ENCODE data around the gene CTAG2. TPM values are rescaled to one million over a fixed set of nuclear protein-coding genes. Genes with fewer than 3 reads are reported as not detected.
"Not testable (repeated sequence)": the region's sequence is repeated elsewhere in the genome, so short reads cannot be mapped to it uniquely, and the experiment has no call there.

Gene CTAG2
- total RNA-seq: 10 to 100 TPM; 17.1 to 21.0 TPM

DNA sequence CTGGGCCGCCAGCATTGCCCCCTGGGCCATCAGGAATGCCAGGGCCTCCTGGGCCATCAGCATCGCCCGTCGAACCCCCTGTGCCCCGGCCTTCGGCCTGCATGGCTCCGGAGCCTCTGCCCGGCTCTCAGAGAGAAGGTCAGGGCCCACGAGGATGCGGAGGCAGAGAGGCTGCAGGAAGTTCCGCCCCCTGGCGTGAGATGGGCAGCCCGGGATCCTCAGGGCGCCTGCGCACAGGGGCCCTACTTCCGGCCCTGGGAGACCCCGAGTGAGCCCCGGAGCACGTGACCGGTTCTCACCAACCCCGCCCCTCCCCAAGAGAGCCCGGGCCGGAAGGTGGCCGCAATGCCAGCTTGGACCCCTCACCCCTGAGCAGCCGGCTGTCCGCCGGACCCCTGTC lies at the start of gene CTAG2:
TSS of gene CTAG2 (minus strand) at position 167 of the 400 bp plus-strand sequence. CDS start at position 103, 64 bp downstream.
- H3K4me3 Mint-ChIP-seq; H3K4me1 Mint-ChIP-seq; POLR2A ChIA-PET; H3K9me3 Mint-ChIP-seq; H3K27ac Mint-ChIP-seq; H3K27me3 Mint-ChIP-seq; DNase-seq; ATAC-seq (ENCODE audit: low read depth); H3K36me3 Mint-ChIP-seq: not testable (repeated sequence)

DNA sequence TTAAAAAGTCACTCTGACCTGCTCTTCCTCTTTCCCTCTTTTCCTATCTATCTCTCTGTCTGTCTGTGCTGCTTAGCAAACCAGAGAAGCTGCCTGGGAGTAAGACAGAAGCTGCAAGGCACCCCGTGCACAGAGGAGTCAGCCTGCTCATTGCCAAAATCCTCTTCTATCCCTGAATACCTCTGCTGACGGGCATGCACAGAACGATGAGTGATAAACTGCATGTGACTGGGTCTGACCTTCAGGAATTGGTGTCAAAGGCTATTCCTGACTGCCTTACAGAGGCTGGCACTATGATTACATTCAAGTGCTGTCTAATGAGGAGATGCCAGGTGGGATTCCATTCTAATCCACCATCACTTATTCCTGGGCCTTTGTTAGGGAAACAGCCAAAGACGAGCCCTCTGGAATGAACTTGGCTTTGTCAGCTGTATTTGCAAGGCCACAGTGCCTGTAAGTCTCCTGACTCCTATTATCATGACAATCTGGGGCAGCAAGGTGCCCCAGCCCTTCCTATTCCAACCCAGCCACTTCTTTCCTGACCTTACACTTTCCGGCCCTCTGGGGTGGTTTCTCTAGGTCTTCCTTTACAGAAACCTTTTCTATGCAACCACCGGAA lies 45.4 kb upstream of the CTAG2 start:
- H3K4me1 Mint-ChIP-seq: peaks cover 2% of the 10 kb centered on the region
- DNase-seq (no peak), ATAC-seq (ENCODE audit: low read depth) (no peak)
- H3K4me3 Mint-ChIP-seq: no peak overlapping the region
- H3K27ac Mint-ChIP-seq: no peak overlapping the region
- no peaks in the 10 kb centered on the region for H3K9me3 Mint-ChIP-seq
- peaks cover 28% of the 10 kb centered on the region for H3K36me3 Mint-ChIP-seq
- H3K27me3 Mint-ChIP-seq: no peaks in the 10 kb centered on the region
- POLR2A ChIA-PET: no interaction called here

DNA sequence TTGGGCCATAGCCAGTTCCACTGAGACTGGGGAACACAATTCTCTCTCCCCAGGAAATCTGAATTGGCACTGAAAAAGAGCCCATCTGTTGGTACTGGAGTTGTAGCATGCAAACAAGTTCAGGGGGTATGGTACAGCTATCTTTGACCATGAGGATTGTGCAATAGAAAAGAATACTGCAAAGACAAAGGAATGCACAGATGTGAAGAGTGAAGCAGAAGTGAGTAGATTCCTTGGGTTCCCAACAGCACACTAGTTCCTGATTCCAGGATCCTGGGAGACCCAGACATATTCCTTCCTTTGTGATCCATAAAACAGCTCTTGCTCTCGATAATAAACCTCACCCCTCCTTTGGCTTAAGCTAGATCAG lies 43.3 kb upstream of the CTAG2 start:
- no peak overlapping the region for H3K4me3 Mint-ChIP-seq
- no peaks in the 10 kb centered on the region for H3K27me3 Mint-ChIP-seq
- no peak overlapping the region for H3K27ac Mint-ChIP-seq
- H3K36me3 Mint-ChIP-seq: peaks cover 29% of the 10 kb centered on the region
- no peaks in the 10 kb centered on the region for H3K9me3 Mint-ChIP-seq
- ATAC-seq (ENCODE audit: low read depth): no peak
- peaks cover 9% of the 10 kb centered on the region for H3K4me1 Mint-ChIP-seq
- POLR2A ChIA-PET: interaction anchor here (0.7 kb wide), 1 partner anchor 42 kb away, joined by 6 read pairs; no protein-coding TSS in a partner anchor
- no peak for DNase-seq

DNA sequence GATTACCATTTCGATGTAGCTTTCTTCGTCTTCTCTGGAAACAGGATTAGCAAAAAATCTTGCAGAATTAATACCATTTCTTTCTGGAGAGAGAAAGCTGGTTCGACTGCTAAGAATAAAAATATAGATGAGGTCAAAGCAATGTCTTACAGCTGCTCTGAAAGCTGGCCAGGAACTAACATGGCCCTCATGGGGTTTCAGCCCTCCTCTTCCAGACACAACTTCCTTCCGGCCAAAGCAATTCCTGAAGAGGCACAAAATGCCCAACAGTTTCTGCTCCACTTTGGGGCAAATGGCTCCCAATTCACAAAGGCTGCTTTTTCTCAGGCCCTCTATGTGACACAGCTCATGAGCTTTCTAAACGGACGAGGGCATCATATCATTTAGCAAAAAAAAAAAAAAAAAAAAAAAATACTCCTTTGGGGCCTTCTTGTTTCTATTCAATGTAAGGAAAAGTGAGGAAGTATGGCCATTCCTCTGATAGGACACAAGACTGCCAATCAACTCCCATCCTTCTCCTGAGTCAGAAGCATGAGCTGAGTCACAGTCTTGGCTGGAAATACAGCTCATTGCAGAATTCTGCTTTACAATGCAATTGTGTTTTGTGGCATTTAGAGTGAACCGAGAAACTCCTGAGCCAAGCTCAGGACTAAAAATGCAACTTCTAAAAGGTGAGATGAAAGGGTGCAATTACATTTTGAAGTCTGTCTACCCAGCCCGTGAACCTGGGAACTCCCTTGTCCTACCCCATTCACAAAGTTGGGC lies 42.7 kb upstream of the CTAG2 start:
- no peaks in the 10 kb centered on the region for H3K9me3 Mint-ChIP-seq
- H3K27me3 Mint-ChIP-seq: no peaks in the 10 kb centered on the region
- H3K4me1 Mint-ChIP-seq: peaks cover 9% of the 10 kb centered on the region
- peaks cover 32% of the 10 kb centered on the region for H3K36me3 Mint-ChIP-seq
- H3K4me3 Mint-ChIP-seq: no peak overlapping the region
- ATAC-seq (ENCODE audit: low read depth): no peak
- DNase-seq: no peak
- POLR2A ChIA-PET: interaction anchor here (0.7 kb wide), 1 partner anchor 41 kb away, joined by 6 read pairs; no protein-coding TSS in a partner anchor
- H3K27ac Mint-ChIP-seq: no peak overlapping the region

DNA sequence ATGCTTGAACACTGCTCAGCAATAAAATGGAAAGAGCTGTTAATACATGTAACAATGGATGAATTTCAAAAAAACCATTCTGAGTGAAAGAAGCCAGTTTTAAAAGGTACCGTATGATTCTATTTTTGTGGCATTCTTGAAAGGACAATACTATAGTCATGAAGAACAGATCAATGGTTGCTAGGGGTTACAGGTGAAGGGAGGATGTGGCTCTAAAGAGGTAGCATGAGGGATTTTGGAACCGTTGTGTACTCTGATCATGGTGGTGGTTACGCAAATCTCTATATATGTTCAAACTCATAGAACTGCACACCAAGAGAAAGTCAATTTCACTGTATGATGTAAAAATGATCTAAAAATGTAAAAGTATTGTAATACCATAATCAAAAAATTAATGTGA lies 40.0 kb upstream of the CTAG2 start:
- Mint-ChIP-seq H3K4me1 (peaks cover 9% of the 10 kb centered on the region), H3K36me3 (peaks cover 31% of the 10 kb centered on the region), H3K4me3 (no peak overlapping the region), H3K27me3 (no peaks in the 10 kb centered on the region), H3K9me3 (no peaks in the 10 kb centered on the region), H3K27ac (no peak overlapping the region)
- DNase-seq: no peak
- POLR2A ChIA-PET: no interaction called here
- ATAC-seq (ENCODE audit: low read depth): no peak

DNA sequence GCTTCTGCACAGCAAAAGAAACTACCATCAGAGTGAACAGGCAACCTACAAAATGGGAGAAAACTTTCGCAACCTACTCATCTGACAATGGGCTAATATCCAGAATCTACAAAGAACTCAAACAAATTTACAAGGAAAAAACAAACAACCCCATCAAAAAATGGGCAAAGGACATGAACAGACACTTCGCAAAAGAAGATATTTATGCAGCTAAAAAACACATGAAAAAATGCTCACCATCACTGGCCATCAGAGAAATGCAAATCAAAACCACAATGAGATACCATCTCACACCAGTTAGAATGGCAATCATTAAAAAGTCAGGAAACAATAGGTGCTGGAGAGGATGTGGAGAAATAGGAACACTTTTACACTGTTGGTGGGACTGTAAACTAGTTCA lies 37.1 kb upstream of the CTAG2 start:
- H3K27ac Mint-ChIP-seq; H3K27me3 Mint-ChIP-seq; POLR2A ChIA-PET; H3K9me3 Mint-ChIP-seq; H3K4me1 Mint-ChIP-seq; ATAC-seq (ENCODE audit: low read depth); H3K4me3 Mint-ChIP-seq; DNase-seq: not testable (repeated sequence)
- peaks cover 28% of the 10 kb centered on the region for H3K36me3 Mint-ChIP-seq

DNA sequence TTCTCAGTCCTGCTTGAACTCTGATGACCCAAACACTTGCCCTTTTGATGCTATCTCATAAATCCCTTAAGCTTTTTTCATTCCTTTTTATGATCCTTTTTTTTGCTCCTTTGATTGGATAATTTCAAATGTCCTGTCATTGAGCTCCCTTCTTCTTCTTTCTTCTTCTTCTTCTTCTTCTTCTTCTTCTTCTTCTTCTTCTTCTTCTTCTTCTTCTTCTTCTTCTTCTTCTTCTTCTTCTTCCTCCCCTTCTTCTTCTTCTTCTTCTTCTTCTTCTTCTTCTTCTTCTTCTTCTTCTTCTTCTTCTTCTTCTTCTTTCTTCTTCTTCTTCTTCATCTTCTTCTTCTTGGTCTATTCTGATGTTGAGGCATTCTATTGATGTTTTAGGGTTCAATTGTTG lies 18.7 kb upstream of the CTAG2 start:
- H3K27ac Mint-ChIP-seq; H3K27me3 Mint-ChIP-seq; H3K4me3 Mint-ChIP-seq; H3K36me3 Mint-ChIP-seq; H3K4me1 Mint-ChIP-seq; DNase-seq; ATAC-seq (ENCODE audit: low read depth); POLR2A ChIA-PET: not testable (repeated sequence)
- H3K9me3 Mint-ChIP-seq: peaks cover 11% of the 10 kb centered on the region

DNA sequence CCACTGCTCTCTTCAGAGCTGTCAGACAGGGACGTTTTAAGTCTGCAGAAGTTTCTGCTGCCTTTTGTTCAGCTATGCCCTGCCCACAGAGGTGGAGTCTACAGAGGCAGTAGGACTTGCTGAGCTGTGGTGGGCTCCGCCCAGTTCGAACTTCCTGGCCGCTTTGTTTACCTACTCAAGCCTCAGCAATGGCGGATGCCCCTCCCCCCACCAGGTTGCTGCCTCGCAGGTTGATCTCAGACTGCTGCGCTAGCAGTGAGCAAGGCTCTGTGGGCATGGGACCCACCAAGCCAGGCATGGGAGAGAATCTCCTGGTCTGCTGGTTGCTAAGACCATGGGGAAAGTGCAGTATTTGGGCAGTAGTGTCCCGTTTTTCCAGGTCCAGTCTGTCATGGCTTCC lies 17.5 kb upstream of the CTAG2 start:
- H3K27ac Mint-ChIP-seq; ATAC-seq (ENCODE audit: low read depth); H3K4me1 Mint-ChIP-seq; DNase-seq; H3K4me3 Mint-ChIP-seq; H3K27me3 Mint-ChIP-seq; H3K36me3 Mint-ChIP-seq; POLR2A ChIA-PET: not testable (repeated sequence)
- peaks cover 11% of the 10 kb centered on the region for H3K9me3 Mint-ChIP-seq

DNA sequence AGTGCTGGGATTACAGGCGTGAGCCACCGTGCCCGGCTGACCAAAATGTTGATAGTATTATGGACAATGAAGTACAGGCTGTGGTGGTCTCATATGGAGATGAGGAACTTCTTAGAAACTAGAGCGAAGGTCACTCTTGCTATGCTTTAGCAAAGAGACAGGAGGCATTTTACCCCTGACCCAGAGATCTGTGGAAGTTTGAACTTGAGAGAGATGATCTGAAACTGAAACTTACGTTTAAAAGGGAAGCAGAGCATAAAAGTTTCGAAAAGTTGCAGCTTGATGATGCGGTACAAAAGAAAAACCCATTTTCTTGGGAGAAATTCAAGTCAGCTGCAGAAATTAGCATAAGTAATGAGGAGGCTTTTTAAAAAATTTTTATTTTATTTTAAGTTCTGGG lies 8.5 kb upstream of the CTAG2 start:
- DNase-seq: no peak
- POLR2A ChIA-PET: no interaction called here
- Mint-ChIP-seq H3K36me3 (no peaks in the 10 kb centered on the region), H3K4me3 (no peak overlapping the region), H3K27ac (no peak overlapping the region), H3K27me3 (peaks cover 7% of the 10 kb centered on the region), H3K9me3 (peaks cover 4% of the 10 kb centered on the region), H3K4me1 (peaks cover 6% of the 10 kb centered on the region)
- ATAC-seq (ENCODE audit: low read depth): no peak

DNA sequence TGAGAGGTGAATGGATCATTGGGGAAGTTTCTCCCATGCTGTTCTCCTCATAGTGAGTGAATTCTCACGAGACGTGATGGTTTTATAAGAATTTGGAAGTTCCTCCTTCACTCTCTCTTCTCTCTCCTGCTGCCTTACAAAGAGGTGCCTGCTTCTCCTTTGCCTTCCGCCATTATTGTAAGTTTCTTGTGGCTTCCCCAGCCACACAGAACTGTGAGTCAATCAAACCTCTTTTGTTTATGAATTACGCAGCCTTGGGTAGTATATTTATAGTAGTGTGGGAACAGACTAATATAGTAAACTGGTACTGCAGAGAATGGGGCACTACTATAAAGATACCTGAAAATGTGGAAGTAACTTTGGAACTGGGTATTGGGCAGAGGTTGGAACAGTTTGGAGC lies 7.8 kb upstream of the CTAG2 start:
- H3K4me1 Mint-ChIP-seq: peaks cover 6% of the 10 kb centered on the region
- DNase-seq (no peak), ATAC-seq (ENCODE audit: low read depth) (no peak)
- peaks cover 4% of the 10 kb centered on the region for H3K9me3 Mint-ChIP-seq
- H3K27me3 Mint-ChIP-seq: peaks cover 7% of the 10 kb centered on the region
- H3K27ac Mint-ChIP-seq: no peak overlapping the region
- POLR2A ChIA-PET: no interaction called here
- H3K4me3 Mint-ChIP-seq: no peak overlapping the region
- H3K36me3 Mint-ChIP-seq: no peaks in the 10 kb centered on the region

DNA sequence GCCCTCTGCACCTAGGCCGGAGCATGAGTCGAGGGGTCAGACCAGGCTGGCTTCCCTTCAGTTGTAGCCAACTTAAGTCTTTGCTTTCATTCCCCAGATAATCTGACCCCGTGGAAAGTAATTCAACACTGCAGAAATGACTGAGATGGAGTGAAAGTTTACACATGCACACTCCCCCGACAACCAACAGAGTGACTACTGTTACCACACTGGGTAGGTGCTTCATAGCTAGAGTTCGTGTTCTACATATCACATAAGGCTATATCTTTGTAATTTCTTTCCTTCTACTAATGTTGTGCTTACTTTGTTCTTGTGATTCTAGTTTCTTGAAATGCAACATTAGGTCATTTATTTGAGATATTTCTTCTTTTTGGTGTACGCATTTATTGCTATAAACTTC lies 7.2 kb upstream of the CTAG2 start:
- Mint-ChIP-seq H3K27me3 (peaks cover 7% of the 10 kb centered on the region), H3K9me3 (peaks cover 4% of the 10 kb centered on the region), H3K36me3 (no peaks in the 10 kb centered on the region), H3K4me3 (no peak overlapping the region), H3K27ac (no peak overlapping the region), H3K4me1 (peaks cover 2% of the 10 kb centered on the region)
- ATAC-seq (ENCODE audit: low read depth) (no peak), DNase-seq (no peak)
- POLR2A ChIA-PET: no interaction called here

DNA sequence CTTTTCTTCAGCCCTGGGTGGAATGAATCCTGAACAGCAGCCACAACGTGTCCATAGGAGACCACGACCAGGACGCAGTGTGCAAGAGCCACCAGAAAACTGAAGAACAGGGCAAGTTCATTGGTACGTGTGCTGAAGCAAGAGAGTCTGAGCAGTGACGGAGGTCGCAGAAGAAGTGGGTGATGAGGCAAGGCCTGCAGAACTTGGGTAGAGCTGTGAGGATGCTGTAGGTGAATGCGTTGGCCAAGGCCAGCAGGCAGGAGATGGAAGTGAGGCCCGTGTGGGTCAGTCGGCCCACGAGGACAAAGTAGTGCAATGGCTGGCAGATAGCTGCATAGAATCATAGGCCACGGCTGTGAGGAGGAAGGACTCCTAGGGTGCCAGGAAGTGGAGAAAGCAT lies 5.6 kb upstream of the CTAG2 start:
- no peak for ATAC-seq (ENCODE audit: low read depth)
- Mint-ChIP-seq H3K9me3 (peaks cover 4% of the 10 kb centered on the region), H3K36me3 (no peaks in the 10 kb centered on the region), H3K4me1 (peaks cover 2% of the 10 kb centered on the region), H3K27ac (no peak overlapping the region), H3K27me3 (peaks cover 2% of the 10 kb centered on the region), H3K4me3 (no peak overlapping the region)
- POLR2A ChIA-PET: no interaction called here
- DNase-seq: no peak

DNA sequence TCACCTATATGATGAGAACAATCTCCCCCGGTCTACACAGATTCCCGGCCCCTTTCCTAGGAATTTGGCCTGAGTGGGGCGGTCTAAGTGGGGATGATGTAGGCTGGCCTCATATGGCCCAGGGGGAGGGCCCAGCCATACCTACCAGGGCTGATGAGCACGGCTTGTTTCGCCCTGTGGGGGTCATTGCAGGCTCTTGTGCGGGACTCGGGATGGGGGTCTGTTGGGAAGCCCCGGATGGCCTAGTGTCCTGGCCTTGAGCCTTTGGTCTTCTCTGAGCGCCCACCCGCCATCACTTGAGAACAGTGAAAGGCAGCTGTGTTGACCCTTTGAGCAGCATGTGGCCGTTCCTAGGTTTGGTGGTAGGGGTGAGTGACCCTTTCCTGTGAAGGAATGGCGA lies 4.8 kb upstream of the CTAG2 start:
- POLR2A ChIA-PET: no interaction called here
- DNase-seq: no peak
- ATAC-seq (ENCODE audit: low read depth): no peak
- Mint-ChIP-seq H3K4me3 (no peak overlapping the region), H3K27ac (no peak overlapping the region), H3K36me3 (no peaks in the 10 kb centered on the region), H3K4me1 (no peaks in the 10 kb centered on the region), H3K27me3 (no peaks in the 10 kb centered on the region), H3K9me3 (peaks cover 4% of the 10 kb centered on the region)

DNA sequence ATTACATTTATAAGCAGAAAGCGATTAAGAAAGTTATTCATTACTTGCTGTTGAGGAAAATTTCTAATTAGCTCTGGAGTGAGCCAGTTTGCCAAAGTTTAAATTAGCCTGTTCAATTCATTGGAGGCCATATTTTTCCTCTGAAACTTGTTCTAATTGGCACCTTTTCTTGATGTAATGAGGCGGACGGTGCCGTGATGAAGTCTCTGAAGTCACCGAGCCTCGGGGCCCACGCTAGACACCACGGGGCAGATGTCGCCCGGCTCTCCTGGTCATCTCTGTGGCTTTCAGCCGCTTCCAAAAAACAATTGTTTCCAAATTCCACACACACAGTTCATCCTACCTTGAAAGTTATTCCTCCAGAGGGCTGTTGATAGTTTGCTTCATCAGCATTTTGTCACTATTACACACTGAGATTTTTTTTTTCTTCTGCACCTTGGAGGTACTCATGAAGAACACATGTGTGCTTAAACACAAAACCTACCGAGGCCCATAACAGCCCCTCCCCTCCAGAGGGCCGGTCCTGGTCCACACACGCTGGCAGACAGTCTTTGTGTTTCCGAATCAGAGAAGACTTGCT lies 3.9 kb upstream of the CTAG2 start:
- POLR2A ChIA-PET: no interaction called here
- no peak overlapping the region for H3K27ac Mint-ChIP-seq
- H3K36me3 Mint-ChIP-seq: no peaks in the 10 kb centered on the region
- H3K27me3 Mint-ChIP-seq: no peaks in the 10 kb centered on the region
- ATAC-seq (ENCODE audit: low read depth) (no peak), DNase-seq (no peak)
- peaks cover 4% of the 10 kb centered on the region for H3K9me3 Mint-ChIP-seq
- H3K4me3 Mint-ChIP-seq: no peak overlapping the region
- H3K4me1 Mint-ChIP-seq: no peaks in the 10 kb centered on the region
